Natural killer cell treated with Interleukin-12 subunit alpha and Interleukin-12 subunit beta and Interleukin-15 and Interleukin-18, amount 100 ng/mL, for 72 hours (primary cell): ENCODE results near the gene EFL1. TPM values are rescaled to one million over a fixed set of nuclear protein-coding genes. Genes with fewer than 3 reads are reported as not detected.
"Not testable (repeated sequence)": the region's sequence is repeated elsewhere in the genome, so short reads cannot be mapped to it uniquely, and the experiment has no call there.

ENCODE experiments used
- ATAC-seq, 2 donors: fragments of 150-1000 bp; cut with Tn5 transposase in 1 of 2; sonication (Bioruptor Pico), chemical (Tn5 transposase) in 1 of 2; 2 replicates each; pipeline ENCODE4 v1.10.0; 2021
- DNase-seq: peaks from one replicate; pipeline ENCODE4 v3.0.0; 2022; ENCODE audit warnings: low spot score
- H3K27ac Mint-ChIP-seq, 2 donors: 1 replicate in 1 of 2; 2 replicates in 1 of 2; pipeline ENCODE4 v1.8.0; 2022; ENCODE audit warnings: mixed read lengths in 2 of 2, mild to moderate bottlenecking in 1 of 2, moderate library complexity in 1 of 2
- H3K27me3 Mint-ChIP-seq, 2 donors: 1 replicate in 1 of 2; 2 replicates in 1 of 2; pipeline ENCODE4 v1.8.0; 2022; ENCODE audit warnings: mixed read lengths in 2 of 2
- H3K36me3 Mint-ChIP-seq: one replicate; pipeline ENCODE4 v1.8.0; 2022; ENCODE audit warnings: mixed read lengths
- H3K4me1 Mint-ChIP-seq, 2 donors: 1 replicate in 1 of 2; 2 replicates in 1 of 2; pipeline ENCODE4 v1.8.0; 2022; ENCODE audit warnings: low read depth in 2 of 2, mixed read lengths in 2 of 2, mild to moderate bottlenecking in 1 of 2
- H3K4me3 Mint-ChIP-seq: one replicate; pipeline ENCODE4 v1.8.0; 2022; ENCODE audit warnings: mixed read lengths
- H3K9me3 Mint-ChIP-seq: 2 replicates; pipeline ENCODE4 v1.8.0; 2022; ENCODE audit warnings: mixed read lengths
- total RNA-seq, 2 donors: library from RNA; stranded (reverse); gene quantifications; one replicate each; pipeline ENCODE4 v1.2.3, GENCODE V29; 2022

EFL1 gene
- total RNA-seq, 2 donors from 2014 or later: 23.4 to 35.6 TPM

GRCh38 chr15:82298032-82298431 lies 35.5 kb upstream of the EFL1 start:
- ATAC-seq (no peak), DNase-seq (no peak)
- Mint-ChIP-seq H3K4me3 (peak overlapping the region; percentile 30), H3K27me3 (no peaks in the 10 kb centered on the region), H3K36me3 (no peaks in the 10 kb centered on the region), H3K4me1 (peaks cover 8 to 10% of the 10 kb centered on the region in 2 donors), H3K9me3 (no peaks in the 10 kb centered on the region), H3K27ac (peak overlapping the region in 1 of 2 donors; percentile 15)

- DNase-seq: no peak
- Mint-ChIP-seq H3K9me3 (no peaks in the 10 kb centered on the region), H3K27me3 (no peaks in the 10 kb centered on the region), H3K4me1 (peaks cover 8 to 10% of the 10 kb centered on the region in 2 donors), H3K36me3 (no peaks in the 10 kb centered on the region), H3K4me3 (peak overlapping the region; percentile 33), H3K27ac (peak overlapping the region; percentile 15 to 44)
- no peak for ATAC-seq
Measured at GRCh38 chr15:82297546-82297945, 35.0 kb upstream of the EFL1 start.

- peaks cover 4 to 11% of the 10 kb centered on the region in 2 donors for H3K27me3 Mint-ChIP-seq
- no peak for ATAC-seq
- H3K9me3 Mint-ChIP-seq: no peaks in the 10 kb centered on the region
- peaks cover 8 to 10% of the 10 kb centered on the region in 2 donors for H3K4me1 Mint-ChIP-seq
- DNase-seq: no peak
- H3K36me3 Mint-ChIP-seq: no peaks in the 10 kb centered on the region
- H3K27ac Mint-ChIP-seq: no peak overlapping the region
- H3K4me3 Mint-ChIP-seq: no peak overlapping the region
Measured at GRCh38 chr15:82294061-82294690, 31.6 kb upstream of the EFL1 start.

- peaks cover 10 to 14% of the 10 kb centered on the region in 2 donors for H3K27me3 Mint-ChIP-seq
- no peak overlapping the region for H3K4me3 Mint-ChIP-seq
- H3K9me3 Mint-ChIP-seq: no peaks in the 10 kb centered on the region
- H3K4me1 Mint-ChIP-seq: peaks cover under 1 to 2% of the 10 kb centered on the region in 2 donors
- H3K27ac Mint-ChIP-seq: no peak overlapping the region
- no peak for ATAC-seq
- no peak for DNase-seq
- no peaks in the 10 kb centered on the region for H3K36me3 Mint-ChIP-seq
Measured at GRCh38 chr15:82292271-82292670, 29.7 kb upstream of the EFL1 start.

GRCh38 chr15:82288202-82288601 lies 25.7 kb upstream of the EFL1 start:
- H3K4me1 Mint-ChIP-seq, ATAC-seq, H3K36me3 Mint-ChIP-seq, DNase-seq, H3K27ac Mint-ChIP-seq, H3K4me3 Mint-ChIP-seq, H3K9me3 Mint-ChIP-seq: not testable (repeated sequence)
- H3K27me3 Mint-ChIP-seq: peaks cover 10 to 14% of the 10 kb centered on the region in 2 donors

GRCh38 chr15:82286475-82286874 lies 23.9 kb upstream of the EFL1 start:
- not testable (repeated sequence) for H3K4me1 Mint-ChIP-seq, H3K9me3 Mint-ChIP-seq, H3K4me3 Mint-ChIP-seq, ATAC-seq, H3K27ac Mint-ChIP-seq, DNase-seq, H3K36me3 Mint-ChIP-seq
- H3K27me3 Mint-ChIP-seq: peaks cover 10 to 14% of the 10 kb centered on the region in 2 donors

GRCh38 chr15:82284381-82284780 lies 21.8 kb upstream of the EFL1 start:
- not testable (repeated sequence) for ATAC-seq, H3K36me3 Mint-ChIP-seq, DNase-seq, H3K9me3 Mint-ChIP-seq, H3K4me3 Mint-ChIP-seq, H3K4me1 Mint-ChIP-seq, H3K27me3 Mint-ChIP-seq, H3K27ac Mint-ChIP-seq

GRCh38 chr15:82282386-82282785 lies 19.9 kb upstream of the EFL1 start:
- not testable (repeated sequence) for H3K27ac Mint-ChIP-seq, DNase-seq, H3K4me1 Mint-ChIP-seq, H3K36me3 Mint-ChIP-seq, ATAC-seq, H3K4me3 Mint-ChIP-seq, H3K9me3 Mint-ChIP-seq
- H3K27me3 Mint-ChIP-seq: peaks cover 12% of the 10 kb centered on the region in 2 donors

GRCh38 chr15:82281276-82281675 lies 18.7 kb upstream of the EFL1 start:
- ATAC-seq, H3K9me3 Mint-ChIP-seq, H3K27ac Mint-ChIP-seq, H3K4me1 Mint-ChIP-seq, H3K36me3 Mint-ChIP-seq, DNase-seq, H3K4me3 Mint-ChIP-seq: not testable (repeated sequence)
- peaks cover 13% of the 10 kb centered on the region in 2 donors for H3K27me3 Mint-ChIP-seq

GRCh38 chr15:82275410-82275809 lies 12.9 kb upstream of the EFL1 start:
- no peaks in the 10 kb centered on the region for H3K36me3 Mint-ChIP-seq
- H3K27ac Mint-ChIP-seq: no peak overlapping the region
- no peaks in the 10 kb centered on the region for H3K4me1 Mint-ChIP-seq
- H3K27me3 Mint-ChIP-seq: peaks cover 24 to 30% of the 10 kb centered on the region in 2 donors
- no peak overlapping the region for H3K4me3 Mint-ChIP-seq
- no peaks in the 10 kb centered on the region for H3K9me3 Mint-ChIP-seq
- no peak for ATAC-seq
- DNase-seq: no peak

- Mint-ChIP-seq H3K4me3 (no peak overlapping the region), H3K27ac (no peak overlapping the region), H3K36me3 (no peaks in the 10 kb centered on the region), H3K9me3 (no peaks in the 10 kb centered on the region), H3K27me3 (peaks cover 17 to 18% of the 10 kb centered on the region in 2 donors), H3K4me1 (no peaks in the 10 kb centered on the region)
- no peak for ATAC-seq
- no peak for DNase-seq
Measured at GRCh38 chr15:82272154-82272553, 9.6 kb upstream of the EFL1 start.

- not testable (repeated sequence) for H3K4me3 Mint-ChIP-seq, H3K4me1 Mint-ChIP-seq, H3K27me3 Mint-ChIP-seq, H3K27ac Mint-ChIP-seq, DNase-seq, H3K36me3 Mint-ChIP-seq, H3K9me3 Mint-ChIP-seq, ATAC-seq
Measured at GRCh38 chr15:82268454-82268853, 5.9 kb upstream of the EFL1 start.

- not testable (repeated sequence) for DNase-seq, ATAC-seq, H3K27me3 Mint-ChIP-seq, H3K4me3 Mint-ChIP-seq, H3K4me1 Mint-ChIP-seq, H3K36me3 Mint-ChIP-seq, H3K9me3 Mint-ChIP-seq, H3K27ac Mint-ChIP-seq
Measured at GRCh38 chr15:82267137-82267536, 4.6 kb upstream of the EFL1 start.

GRCh38 chr15:82263350-82263749 lies 816 bp upstream of the EFL1 start:
- Mint-ChIP-seq H3K27ac (peak overlapping the region; percentile 62 to 80), H3K36me3 (peaks cover 6% of the 10 kb centered on the region), H3K9me3 (no peaks in the 10 kb centered on the region), H3K27me3 (no peaks in the 10 kb centered on the region), H3K4me3 (peak overlapping the region; percentile 86), H3K4me1 (peaks cover 15 to 26% of the 10 kb centered on the region in 2 donors)
- ATAC-seq: no peak
- DNase-seq: no peak
